GM18502 (cell line): ENCODE measurements around the gene SMC6.

Source experiments
- ATAC-seq: cut with Tn5 transposase; IDR thresholded peaks from one replicate; pipeline ENCODE4 v1.9.1; 2021; ENCODE audit warnings: mild to moderate bottlenecking; ENCODE audit not compliant: unreplicated experiment, poor library complexity

The SMC6 gene

DNA sequence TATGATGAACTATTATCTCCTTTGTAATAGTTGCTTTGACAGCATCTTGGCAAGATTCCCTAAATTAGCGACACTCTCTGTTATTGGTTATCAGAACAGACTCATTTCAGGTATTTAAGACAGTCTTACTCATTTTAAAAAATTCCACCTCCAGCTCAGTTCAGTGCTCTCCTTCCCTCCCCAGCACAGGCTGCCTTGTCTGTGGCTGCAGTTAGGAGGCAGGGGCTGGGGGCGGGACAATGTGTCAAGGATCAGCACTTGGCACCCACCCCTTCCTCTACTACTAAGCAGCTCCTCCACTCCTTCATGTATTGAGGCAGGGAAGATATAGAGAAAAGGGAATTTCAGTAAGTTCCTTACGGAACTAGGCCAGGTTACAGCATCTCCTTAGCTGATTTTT, 128.2 kb downstream of the SMC6 start:
- ATAC-seq = no peak

GRCh38 chr2:17621781-17622180, 131.8 kb downstream of the SMC6 start:
- ATAC-seq = no peak

DNA sequence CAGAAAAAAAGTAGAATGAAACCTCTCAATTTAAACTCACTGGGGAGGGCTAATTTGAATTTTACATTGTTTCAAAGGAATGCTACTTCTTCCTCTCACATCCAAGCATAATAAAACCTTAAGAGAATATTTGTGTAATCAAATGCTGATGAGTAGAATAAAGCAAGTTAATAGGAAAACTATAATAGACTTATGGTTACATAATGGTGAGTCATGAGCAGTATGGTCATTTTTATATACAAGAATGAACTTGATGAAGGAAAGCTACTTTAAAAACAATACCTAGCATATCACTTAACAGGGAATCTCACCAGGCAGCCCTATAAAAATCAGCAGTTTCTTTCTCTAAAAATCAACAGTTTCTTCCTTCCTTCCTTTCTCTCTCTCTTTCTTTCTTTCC, 132.8 kb downstream of the SMC6 start:
- ATAC-seq = no peak

GRCh38 chr2:17620280-17620679, 133.3 kb downstream of the SMC6 start:
- no peak for ATAC-seq

- no peak for ATAC-seq
Observed at GRCh38 chr2:17617955-17618354, 135.7 kb downstream of the SMC6 start.

DNA sequence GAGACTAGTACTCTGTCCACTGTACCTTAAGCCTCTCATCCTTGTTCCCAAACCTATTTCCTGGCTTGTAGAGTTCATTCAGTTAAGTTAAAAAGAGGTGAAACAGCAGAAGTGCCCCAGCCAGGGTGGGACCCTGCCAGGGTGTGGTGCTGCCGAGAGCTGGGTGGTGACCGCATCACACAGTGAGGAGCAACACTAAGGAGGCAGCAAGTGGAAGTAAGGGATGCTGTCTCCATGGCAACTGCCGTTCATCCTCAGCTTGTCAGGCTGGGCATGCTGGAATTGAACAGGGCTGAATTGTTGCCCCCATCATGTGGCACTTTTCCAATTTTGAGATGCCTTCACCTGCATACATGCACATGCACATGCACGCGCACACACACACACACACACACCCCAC, 136.1 kb downstream of the SMC6 start:
- no peak for ATAC-seq

DNA sequence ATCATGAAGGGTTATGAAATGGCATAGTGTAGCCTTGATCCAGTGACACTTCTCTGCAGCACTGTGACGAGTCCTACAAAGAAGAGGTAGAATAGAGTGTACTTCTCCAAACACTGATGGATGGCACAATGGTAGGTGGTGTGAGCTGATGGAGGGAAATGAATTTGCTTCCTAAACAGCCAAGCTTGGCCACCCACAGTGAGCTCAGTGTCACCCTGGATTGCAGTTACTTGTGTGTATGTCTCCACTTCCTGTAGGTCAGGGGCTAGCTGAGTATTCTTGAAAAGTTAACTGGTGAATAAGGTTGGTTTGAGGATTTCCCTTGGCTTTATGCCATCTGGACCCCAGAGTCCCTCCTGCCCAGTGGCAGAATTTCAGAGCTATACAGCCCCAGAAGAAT, 137.2 kb downstream of the SMC6 start:
- ATAC-seq = no peak

DNA sequence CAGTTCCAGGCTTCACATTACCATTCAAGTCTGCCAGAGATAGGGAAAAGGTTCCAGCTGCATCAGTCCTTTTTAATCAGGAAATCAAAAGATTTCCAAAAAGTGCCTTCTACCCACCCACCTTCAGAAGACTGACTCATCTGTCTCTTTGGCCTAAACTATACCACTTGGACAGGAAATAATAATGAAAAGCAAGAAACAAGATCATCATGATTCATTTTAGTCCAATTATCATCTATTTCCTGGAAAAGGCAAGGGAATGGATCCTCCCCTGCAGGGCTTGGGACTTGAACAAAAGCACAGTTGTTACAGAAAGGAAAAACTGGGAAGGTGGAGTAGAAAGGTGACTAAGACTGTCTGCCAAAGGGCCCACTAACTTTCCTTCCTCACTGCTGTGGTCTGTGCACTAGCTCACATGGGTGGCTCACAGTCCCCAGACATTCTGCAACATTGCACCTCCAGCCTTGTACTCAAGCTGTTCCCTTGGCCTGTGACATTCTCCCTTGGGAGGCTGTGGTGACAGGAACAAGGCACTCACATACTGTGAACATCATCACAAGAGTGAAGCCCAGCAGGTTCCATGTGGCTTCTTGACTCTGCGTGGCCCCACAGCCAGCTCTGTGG, 137.8 kb downstream of the SMC6 start:
- ATAC-seq = no peak

GRCh38 chr2:17615147-17615546, 138.5 kb downstream of the SMC6 start:
- no peak for ATAC-seq

DNA sequence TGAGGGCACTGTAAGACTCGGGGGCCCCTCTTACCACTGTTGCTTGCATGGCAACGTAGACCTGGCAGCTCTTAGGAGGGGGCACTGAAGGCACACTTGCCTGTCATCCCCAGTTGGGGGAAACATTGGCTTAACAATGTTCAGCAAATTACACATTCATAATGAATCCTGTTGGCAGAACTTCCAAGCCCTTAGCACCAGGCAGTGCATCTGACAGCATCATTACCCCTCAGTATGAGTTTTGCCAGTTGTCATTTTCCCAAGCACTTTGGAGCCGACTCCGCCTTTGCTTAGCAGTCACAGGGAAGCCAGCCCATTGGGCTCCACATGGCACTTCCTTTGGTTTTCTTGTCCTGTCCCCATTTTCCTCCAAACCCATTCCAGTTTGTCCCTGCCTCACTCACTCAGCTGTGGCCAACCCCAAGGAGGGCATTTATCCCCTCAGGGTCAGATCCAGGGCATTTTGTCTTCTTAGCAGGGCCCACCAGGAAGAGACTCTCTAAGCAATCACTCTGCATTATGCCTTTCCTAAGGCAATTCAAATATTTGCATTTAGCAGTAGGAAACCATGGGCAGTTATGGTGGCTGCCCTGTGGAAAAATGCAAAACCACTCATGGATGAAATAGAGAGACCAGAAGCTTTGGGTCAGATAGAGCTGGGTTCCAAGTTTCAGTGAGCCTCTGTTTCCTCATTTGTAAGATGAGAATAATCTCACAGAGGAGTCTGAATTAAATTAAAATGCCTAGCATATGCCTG, 139.3 kb downstream of the SMC6 start:
- no peak for ATAC-seq
